ENCODE data around the gene TRPM6.

The TRPM6 gene

DNA sequence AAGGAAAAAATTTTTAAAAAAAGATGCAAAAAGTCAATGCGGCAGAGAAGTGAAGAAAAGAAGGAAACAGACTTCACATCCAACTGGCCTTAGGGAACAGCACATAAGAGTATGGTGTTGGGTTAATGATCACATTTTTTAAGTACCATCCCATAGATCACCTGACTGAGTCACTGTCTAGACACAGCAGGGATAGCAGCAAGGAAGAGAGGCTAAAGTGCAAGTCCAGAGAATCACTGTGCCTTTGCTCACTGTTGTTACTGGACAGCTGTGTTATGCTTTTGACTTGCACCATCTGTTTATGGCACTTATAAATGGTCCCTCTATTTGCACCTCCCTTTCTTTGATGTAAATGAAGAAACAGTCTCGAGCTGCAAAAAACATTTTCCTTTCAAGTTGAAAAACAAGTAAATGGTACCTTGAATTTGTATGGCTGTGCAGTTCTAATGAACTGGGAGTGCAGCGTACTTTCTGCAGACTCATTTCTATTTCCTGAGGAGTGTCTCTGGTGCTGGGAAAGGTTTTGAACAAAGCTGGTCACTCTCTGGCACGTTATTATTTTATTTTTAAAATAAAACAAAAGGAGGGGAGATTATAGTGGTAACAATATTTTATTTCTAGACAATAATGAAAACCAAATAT, 84.2 kb downstream of the TRPM6 start:
- Histone ChIP-seq H3K79me2 (ENCODE audit: insufficient read depth, low read length) (no peaks in the 10 kb centered on the region), H3K9ac (ENCODE audit: low read length) (no peak overlapping the region), H2AFZ (ENCODE audit: low read depth, low read length, severe bottlenecking) (no peak overlapping the region), H3K9me3 (ENCODE audit: insufficient read depth, low read length) (no peaks in the 10 kb centered on the region), H3K27ac (ENCODE audit: low read depth, low read length) (no peak overlapping the region), H3K4me2 (ENCODE audit: low read depth, low read length, poor library complexity, severe bottlenecking) (no peak overlapping the region), H3K27me3 (ENCODE audit: low read length) (no peaks in the 10 kb centered on the region), H3F3A (ENCODE audit: insufficient read depth) (no peaks in the 10 kb centered on the region), H3K9me2 (replicated peaks; ENCODE audit: insufficient read depth, low read length) (no peaks in the 10 kb centered on the region), H3K36me3 (ENCODE audit: low read length) (no peaks in the 10 kb centered on the region), H4K20me1 (ENCODE audit: low read depth, low read length) (no peaks in the 10 kb centered on the region), H3K4me3 (ENCODE audit: insufficient read depth, low read length, poor library complexity, severe bottlenecking) (no peak overlapping the region)
- TF ChIP-seq EZH2phosphoT487 (conservative IDR thresholded peaks at IDR 0.05; ENCODE audit: low read length), result no peak
- TF ChIP-seq CTCF (IDR thresholded peaks at IDR 0.05; ENCODE audit: insufficient read depth, low read length, poor library complexity, severe bottlenecking), result no peak

DNA sequence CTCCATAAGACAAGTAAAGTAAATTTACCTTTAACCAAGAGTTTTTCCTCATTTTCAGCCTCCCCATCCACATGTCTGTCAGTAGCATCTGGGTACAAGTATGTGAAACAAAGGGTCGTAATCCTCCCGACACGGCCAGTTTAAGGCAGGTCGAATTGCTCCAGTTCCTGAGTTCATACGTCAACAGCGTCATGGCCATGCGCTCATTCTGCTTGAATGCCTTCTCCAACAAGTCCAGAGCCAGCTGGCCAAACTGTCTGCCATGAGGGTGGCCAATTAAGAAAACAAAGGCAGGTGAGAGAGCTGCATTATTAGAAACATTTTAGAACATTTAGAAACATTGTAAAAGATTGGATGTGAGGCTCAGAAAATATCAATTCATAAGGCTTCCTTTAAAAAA, 87.5 kb downstream of the TRPM6 start:
- no peak overlapping the region for H3K9ac ChIP-seq (ENCODE audit: low read length)
- no peak overlapping the region for H3K4me3 ChIP-seq (ENCODE audit: insufficient read depth, low read length, poor library complexity, severe bottlenecking)
- no peaks in the 10 kb centered on the region for H3K9me2 ChIP-seq (replicated peaks; ENCODE audit: insufficient read depth, low read length)
- H3K36me3 ChIP-seq (ENCODE audit: low read length), result no peaks in the 10 kb centered on the region
- H3K4me2 ChIP-seq (ENCODE audit: low read depth, low read length, poor library complexity, severe bottlenecking), result no peak overlapping the region
- no peaks in the 10 kb centered on the region for H4K20me1 ChIP-seq (ENCODE audit: low read depth, low read length)
- no peaks in the 10 kb centered on the region for H3K9me3 ChIP-seq (ENCODE audit: insufficient read depth, low read length)
- TF ChIP-seq CTCF (IDR thresholded peaks at IDR 0.05; ENCODE audit: insufficient read depth, low read length, poor library complexity, severe bottlenecking), result no peak
- TF ChIP-seq EZH2phosphoT487 (conservative IDR thresholded peaks at IDR 0.05; ENCODE audit: low read length), result no peak
- no peaks in the 10 kb centered on the region for H3K27me3 ChIP-seq (ENCODE audit: low read length)
- no peak overlapping the region for H3K27ac ChIP-seq (ENCODE audit: low read depth, low read length)
- H3F3A ChIP-seq (ENCODE audit: insufficient read depth), result no peaks in the 10 kb centered on the region
- no peaks in the 10 kb centered on the region for H3K79me2 ChIP-seq (ENCODE audit: insufficient read depth, low read length)
- H2AFZ ChIP-seq (ENCODE audit: low read depth, low read length, severe bottlenecking), result no peak overlapping the region

- H3K9me2 ChIP-seq (replicated peaks; ENCODE audit: insufficient read depth, low read length), result no peaks in the 10 kb centered on the region
- H3F3A ChIP-seq (ENCODE audit: insufficient read depth), result no peaks in the 10 kb centered on the region
- H3K9me3 ChIP-seq (ENCODE audit: insufficient read depth, low read length), result no peaks in the 10 kb centered on the region
- no peaks in the 10 kb centered on the region for H3K27me3 ChIP-seq (ENCODE audit: low read length)
- H3K79me2 ChIP-seq (ENCODE audit: insufficient read depth, low read length), result no peaks in the 10 kb centered on the region
- H4K20me1 ChIP-seq (ENCODE audit: low read depth, low read length), result no peaks in the 10 kb centered on the region
- no peak overlapping the region for H3K9ac ChIP-seq (ENCODE audit: low read length)
- no peak overlapping the region for H3K4me3 ChIP-seq (ENCODE audit: insufficient read depth, low read length, poor library complexity, severe bottlenecking)
- no peak for TF ChIP-seq EZH2phosphoT487 (conservative IDR thresholded peaks at IDR 0.05; ENCODE audit: low read length)
- TF ChIP-seq CTCF (IDR thresholded peaks at IDR 0.05; ENCODE audit: insufficient read depth, low read length, poor library complexity, severe bottlenecking), result no peak
- no peak overlapping the region for H3K27ac ChIP-seq (ENCODE audit: low read depth, low read length)
- H2AFZ ChIP-seq (ENCODE audit: low read depth, low read length, severe bottlenecking), result no peak overlapping the region
- H3K4me2 ChIP-seq (ENCODE audit: low read depth, low read length, poor library complexity, severe bottlenecking), result no peak overlapping the region
- no peaks in the 10 kb centered on the region for H3K36me3 ChIP-seq (ENCODE audit: low read length)
Measured at GRCh38 chr9:74795803-74796202, 91.9 kb downstream of the TRPM6 start.

Measured in SU-DHL-6 (cell line).